Measurements from ENCODE around the gene SKOR2. TPM values are rescaled to one million over a fixed set of nuclear protein-coding genes. Genes with fewer than 3 reads are reported as not detected.

Gene SKOR2
- total and polyA plus RNA-seq, 5 experiments from 2014 or later = not detected

DNA sequence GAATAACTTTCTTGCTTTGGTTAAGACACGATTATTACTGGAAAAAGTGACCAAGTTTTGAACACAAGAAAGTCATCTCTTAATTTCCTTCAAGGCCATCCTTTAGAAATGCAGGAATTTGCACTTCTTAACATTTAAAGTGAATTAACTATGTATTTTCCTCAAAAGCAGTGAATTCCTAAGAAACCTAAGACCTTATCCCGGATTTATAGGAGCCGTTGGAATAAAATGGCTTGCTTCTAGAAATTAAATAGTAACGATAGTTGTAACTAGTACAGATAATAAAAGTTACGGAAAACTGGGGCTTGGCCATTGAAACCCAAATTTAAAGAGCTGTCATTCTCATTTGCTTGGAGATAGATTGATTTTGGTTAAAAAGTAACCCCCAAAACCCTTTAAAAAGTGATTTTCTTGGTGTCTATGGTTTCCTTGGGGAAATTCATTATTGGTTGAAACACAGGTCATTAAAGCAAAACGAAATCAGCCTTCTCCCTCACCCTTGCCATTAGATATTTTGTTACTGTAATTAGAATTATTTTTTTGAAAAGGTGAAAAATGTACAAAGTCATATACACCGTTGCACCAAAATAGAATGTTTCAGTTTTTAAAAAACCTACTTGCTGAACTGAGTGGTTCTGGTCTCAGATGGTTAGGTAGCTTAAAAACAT is 2.0 kb downstream of the SKOR2 start:
- ATAC-seq = no peak
- peaks cover 53 to 82% (median 72%) of the 10 kb centered on the region in 5 donors for H3K27me3 Mint-ChIP-seq
- H3K4me1 Mint-ChIP-seq = peaks cover 0 to 13% (median 7%) of the 10 kb centered on the region in 4 donors
- no peak for DNase-seq
- no peak overlapping the region for H3K4me3 Mint-ChIP-seq
- no peak overlapping the region for H3K27ac Mint-ChIP-seq
- peaks cover 4 to 22% (median 4%) of the 10 kb centered on the region in 3 donors for H3K36me3 Mint-ChIP-seq
- POLR2A ChIA-PET = no interaction called here
- H3K9me3 Mint-ChIP-seq = peaks cover 0 to 20% (median 1%) of the 10 kb centered on the region in 9 donors

DNA sequence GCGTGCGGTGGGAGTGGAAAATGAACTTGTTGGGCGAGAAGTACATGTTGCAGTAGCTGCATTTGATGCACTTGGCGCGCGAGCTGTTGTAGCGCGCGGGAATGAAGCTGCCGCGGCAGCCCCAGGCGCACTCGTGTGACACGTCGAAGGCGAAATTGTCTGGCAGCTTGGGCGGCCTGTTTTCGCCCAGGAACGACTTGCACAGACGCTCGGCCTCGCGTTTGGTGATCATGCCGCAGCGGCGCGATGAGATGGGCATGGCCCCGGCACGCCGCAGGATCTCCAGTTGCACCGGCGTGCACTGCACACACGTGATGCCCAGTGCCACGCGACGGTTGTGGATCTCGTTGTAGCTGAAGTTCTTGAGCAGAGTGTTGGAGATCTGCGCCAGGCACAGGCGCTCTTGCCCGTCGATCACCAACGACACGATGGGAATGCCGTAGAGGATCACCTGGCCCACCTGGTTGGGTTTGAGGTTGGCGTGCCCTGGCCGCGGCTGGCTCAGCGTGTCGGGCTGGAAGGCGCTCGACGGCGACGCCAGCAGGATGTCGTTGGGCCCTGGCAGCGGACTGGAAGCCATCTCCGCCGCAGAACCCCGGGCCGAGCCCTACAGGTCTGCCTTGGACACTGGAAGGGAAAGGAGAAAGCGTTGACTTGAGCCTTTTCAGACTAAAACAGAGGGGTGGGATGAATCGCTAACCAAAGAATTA is 2.7 kb downstream of the SKOR2 start:
- H3K4me3 Mint-ChIP-seq = peak overlapping the region in 1 of 10 donors; percentile 9
- POLR2A ChIA-PET = no interaction called here
- no peak for DNase-seq
- peak overlapping the region in 1 of 10 donors; percentile 49 for H3K27ac Mint-ChIP-seq
- peaks cover 4 to 22% (median 4%) of the 10 kb centered on the region in 3 donors for H3K36me3 Mint-ChIP-seq
- H3K4me1 Mint-ChIP-seq = peaks cover 0 to 13% (median 6%) of the 10 kb centered on the region in 4 donors
- no peak for ATAC-seq
- H3K27me3 Mint-ChIP-seq = peaks cover 51 to 82% (median 72%) of the 10 kb centered on the region in 5 donors
- peaks cover 0 to 15% (median 0%) of the 10 kb centered on the region in 9 donors for H3K9me3 Mint-ChIP-seq

DNA sequence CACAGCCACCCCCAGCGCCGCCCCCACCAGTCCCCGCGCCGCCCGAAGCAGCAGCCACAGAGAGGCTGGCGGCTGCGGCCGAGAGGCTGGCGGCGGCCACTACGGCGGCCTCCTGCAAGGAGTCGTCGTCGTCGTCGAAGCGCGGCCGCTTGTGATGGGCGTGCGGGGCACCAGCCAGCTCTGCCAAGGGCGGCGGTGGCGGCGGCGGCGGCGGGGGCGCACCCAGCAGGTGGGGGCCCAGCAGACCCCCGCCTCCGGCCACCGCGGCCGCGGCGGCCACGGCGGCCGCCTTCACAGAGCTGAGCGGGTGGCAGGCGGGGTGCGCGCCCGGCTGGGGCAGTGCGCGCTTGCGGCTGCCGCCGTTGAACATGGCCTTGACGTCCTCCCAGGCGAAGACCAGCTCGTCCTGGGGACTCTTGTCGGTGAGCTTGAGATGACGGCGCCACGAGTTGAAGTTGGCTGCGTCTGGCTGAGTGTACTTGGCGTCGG is 3.3 kb downstream of the SKOR2 start:
- Mint-ChIP-seq H3K4me3 (peak overlapping the region in 1 of 10 donors; percentile 9), H3K9me3 (peaks cover 0 to 15% (median 0%) of the 10 kb centered on the region in 9 donors), H3K4me1 (peaks cover 0 to 13% (median 6%) of the 10 kb centered on the region in 4 donors), H3K27ac (peak overlapping the region in 1 of 10 donors; percentile 49), H3K36me3 (peaks cover 4 to 22% (median 4%) of the 10 kb centered on the region in 3 donors), H3K27me3 (peaks cover 48 to 82% (median 70%) of the 10 kb centered on the region in 5 donors)
- ATAC-seq (no peak), DNase-seq (no peak)
- POLR2A ChIA-PET = no interaction called here

DNA sequence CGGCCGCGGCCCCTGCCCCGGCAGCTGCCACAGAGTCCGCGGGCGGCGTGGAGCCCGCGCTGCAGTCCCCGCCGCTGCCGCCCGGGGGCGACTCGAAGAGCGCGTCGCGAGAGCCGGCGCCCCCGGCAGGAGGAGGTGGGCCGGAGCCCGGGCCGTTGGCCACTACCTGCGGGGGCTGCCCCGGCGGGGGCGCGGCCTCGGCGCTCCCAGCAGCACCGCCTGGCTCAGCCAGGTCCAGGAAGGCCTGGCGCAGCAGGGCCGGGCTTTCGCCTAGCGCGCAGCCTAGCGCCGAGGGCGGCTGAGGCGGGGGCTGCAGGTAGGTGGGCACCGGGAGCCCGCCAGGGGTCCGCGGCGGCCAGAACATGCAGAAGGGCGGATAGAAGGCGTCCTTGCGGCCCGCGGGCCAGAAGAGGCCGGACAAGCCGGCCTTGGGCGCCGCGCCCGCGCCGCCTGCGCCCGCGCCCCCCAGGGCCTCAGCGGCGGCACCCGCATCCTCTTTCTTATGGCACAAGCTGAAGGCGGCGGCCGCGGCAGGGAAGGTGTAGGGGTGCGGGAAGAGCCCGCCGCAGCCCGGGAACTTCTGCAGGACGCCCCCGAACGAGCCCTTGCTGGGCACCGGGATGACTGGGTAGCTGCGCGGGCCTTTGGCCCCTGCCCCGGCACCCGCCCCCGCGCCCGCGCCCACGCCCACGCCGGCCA is 3.9 kb downstream of the SKOR2 start:
- ATAC-seq (no peak), DNase-seq (no peak)
- Mint-ChIP-seq H3K27me3 (peaks cover 48 to 82% (median 70%) of the 10 kb centered on the region in 5 donors), H3K27ac (no peak overlapping the region), H3K9me3 (peaks cover 0 to 13% (median 0%) of the 10 kb centered on the region in 9 donors), H3K4me1 (peaks cover 0 to 13% (median 6%) of the 10 kb centered on the region in 4 donors), H3K36me3 (peaks cover 4 to 20% (median 4%) of the 10 kb centered on the region in 3 donors), H3K4me3 (no peak overlapping the region)
- POLR2A ChIA-PET = no interaction called here

DNA sequence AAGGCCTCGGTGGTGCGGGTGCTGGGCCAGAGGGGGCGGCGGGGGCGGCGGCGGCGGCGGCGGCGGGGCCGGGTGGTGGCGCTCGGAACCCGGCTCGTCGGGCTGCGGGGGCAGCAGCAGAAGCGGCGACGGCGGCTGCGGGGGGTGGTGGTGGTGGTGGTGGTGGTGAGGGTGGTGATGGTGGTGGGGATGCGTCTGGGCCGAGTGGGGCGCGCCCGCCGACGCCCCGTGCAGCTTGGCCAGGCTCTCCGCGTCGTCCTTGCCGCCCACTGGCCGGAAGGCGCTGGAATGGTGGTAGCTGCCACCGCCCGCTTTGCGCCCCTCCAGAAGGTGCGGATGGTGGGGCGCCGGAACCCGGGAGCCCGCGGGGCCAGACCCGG is 4.4 kb downstream of the SKOR2 start:
- ATAC-seq (no peak), DNase-seq (no peak)
- Mint-ChIP-seq H3K4me1 (peaks cover 0 to 12% (median 6%) of the 10 kb centered on the region in 4 donors), H3K4me3 (no peak overlapping the region), H3K27me3 (peaks cover 42 to 81% (median 65%) of the 10 kb centered on the region in 5 donors), H3K27ac (no peak overlapping the region), H3K36me3 (peaks cover 4 to 15% (median 4%) of the 10 kb centered on the region in 3 donors), H3K9me3 (peaks cover 0 to 13% (median 0%) of the 10 kb centered on the region in 9 donors)
- POLR2A ChIA-PET = no interaction called here

DNA sequence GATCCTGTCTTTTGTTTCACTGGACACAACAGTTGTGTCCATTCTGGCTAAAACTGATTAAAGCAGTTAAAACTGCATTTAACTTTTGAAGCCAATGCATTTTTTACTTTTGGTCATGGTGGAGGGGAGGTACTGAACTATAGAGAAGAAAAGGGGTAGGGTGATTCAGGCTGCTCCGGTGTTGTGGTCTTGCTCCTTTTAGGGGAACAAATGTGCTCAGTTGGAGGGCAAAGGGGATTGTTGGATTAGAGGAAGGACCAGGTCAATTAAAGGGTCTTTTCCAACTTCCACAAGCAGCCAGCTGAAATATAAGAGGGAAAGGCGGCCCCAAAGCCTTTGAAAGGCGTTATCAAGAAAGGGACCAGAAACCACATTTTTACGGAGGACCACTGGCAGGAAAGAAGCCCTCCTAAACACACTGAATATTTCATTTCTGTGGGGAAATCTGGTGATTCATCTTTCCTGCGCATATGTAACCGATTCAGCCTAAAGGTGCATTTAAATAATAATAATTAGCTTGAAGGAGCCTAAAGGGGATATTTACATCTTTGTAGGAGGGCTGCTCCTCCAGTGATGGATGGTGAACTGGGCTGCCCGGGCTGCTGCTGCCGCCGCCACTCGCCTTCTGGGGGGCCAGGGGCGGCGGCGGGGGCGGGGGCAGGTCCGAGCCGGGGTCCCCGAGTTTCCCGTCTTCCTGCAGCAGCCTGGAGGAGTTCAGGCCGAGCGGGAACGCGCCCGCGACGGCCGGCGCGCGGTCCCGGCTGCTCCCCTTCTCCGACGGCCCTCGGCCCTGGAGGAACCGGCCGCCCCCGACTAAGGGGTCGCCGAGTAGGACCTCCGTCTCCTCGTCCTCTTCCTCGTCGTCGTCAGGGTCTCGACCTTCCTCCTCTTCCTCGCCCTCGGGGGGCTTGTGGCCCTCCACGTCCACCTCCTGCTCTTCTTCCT is 5.2 kb downstream of the SKOR2 start:
- POLR2A ChIA-PET = no interaction called here
- peak overlapping the region in 1 of 10 donors; percentile 4 for H3K27ac Mint-ChIP-seq
- peaks cover 41 to 81% (median 61%) of the 10 kb centered on the region in 5 donors for H3K27me3 Mint-ChIP-seq
- H3K4me1 Mint-ChIP-seq = peaks cover 0 to 12% (median 3%) of the 10 kb centered on the region in 4 donors
- DNase-seq (no peak), ATAC-seq (no peak)
- peaks cover 4 to 13% (median 4%) of the 10 kb centered on the region in 3 donors for H3K36me3 Mint-ChIP-seq
- peaks cover 0 to 13% (median 0%) of the 10 kb centered on the region in 9 donors for H3K9me3 Mint-ChIP-seq
- peak overlapping the region in 5 of 10 donors; percentile 10 to 75 (median 36) for H3K4me3 Mint-ChIP-seq

DNA sequence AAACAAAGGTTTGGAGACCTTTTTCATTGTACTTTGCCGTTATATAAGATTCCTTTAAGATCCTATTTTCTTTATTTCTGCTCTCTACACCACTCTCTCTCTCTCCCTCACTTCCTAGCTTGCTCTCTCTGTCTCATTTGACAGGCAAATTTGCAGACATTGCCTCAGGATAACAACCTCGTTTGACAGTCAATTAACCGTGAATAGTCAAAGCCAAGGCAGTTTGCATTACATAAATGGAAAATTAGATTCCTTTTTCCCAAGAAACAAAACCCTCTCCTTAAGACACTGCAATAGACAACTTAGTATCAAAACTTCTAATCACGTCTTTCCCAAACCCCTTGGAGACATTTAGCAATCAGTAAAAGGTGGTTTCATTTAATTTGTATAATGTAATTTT is 7.4 kb downstream of the SKOR2 start:
- POLR2A ChIA-PET = no interaction called here
- peaks cover 0 to 13% (median 4%) of the 10 kb centered on the region in 3 donors for H3K36me3 Mint-ChIP-seq
- no peak for ATAC-seq
- no peak for DNase-seq
- no peak overlapping the region for H3K4me3 Mint-ChIP-seq
- H3K27me3 Mint-ChIP-seq = peaks cover 27 to 69% (median 45%) of the 10 kb centered on the region in 5 donors
- H3K9me3 Mint-ChIP-seq = peaks cover 0 to 13% (median 0%) of the 10 kb centered on the region in 9 donors
- H3K27ac Mint-ChIP-seq = no peak overlapping the region
- H3K4me1 Mint-ChIP-seq = peaks cover 0 to 7% (median 3%) of the 10 kb centered on the region in 4 donors

DNA sequence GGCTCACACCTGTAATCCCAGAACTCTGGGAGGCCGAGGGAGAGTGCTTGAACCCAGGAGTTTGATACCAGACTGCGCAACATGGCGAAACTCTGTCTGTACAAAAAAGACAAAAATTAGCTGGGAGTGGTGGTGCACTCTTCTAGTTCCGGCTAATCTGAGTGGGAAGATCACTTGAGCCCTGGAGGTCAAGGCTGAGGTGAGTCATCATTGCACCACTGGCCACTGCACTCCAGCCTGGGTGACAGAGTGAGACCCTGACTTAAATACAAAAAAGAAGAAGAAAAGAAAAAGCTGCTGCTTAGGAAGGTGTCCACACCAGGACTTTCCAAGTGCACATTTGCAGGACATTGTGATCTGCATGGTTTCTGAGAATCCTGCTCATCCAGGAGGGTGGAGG is 16.4 kb downstream of the SKOR2 start:
- ATAC-seq = no peak
- H3K4me3 Mint-ChIP-seq = no peak overlapping the region
- no peak for DNase-seq
- no peak overlapping the region for H3K27ac Mint-ChIP-seq
- no peaks in the 10 kb centered on the region for H3K9me3 Mint-ChIP-seq
- H3K36me3 Mint-ChIP-seq = no peaks in the 10 kb centered on the region
- POLR2A ChIA-PET = no interaction called here
- H3K27me3 Mint-ChIP-seq = peaks cover 8 to 64% (median 30%) of the 10 kb centered on the region in 5 donors
- no peaks in the 10 kb centered on the region for H3K4me1 Mint-ChIP-seq

DNA sequence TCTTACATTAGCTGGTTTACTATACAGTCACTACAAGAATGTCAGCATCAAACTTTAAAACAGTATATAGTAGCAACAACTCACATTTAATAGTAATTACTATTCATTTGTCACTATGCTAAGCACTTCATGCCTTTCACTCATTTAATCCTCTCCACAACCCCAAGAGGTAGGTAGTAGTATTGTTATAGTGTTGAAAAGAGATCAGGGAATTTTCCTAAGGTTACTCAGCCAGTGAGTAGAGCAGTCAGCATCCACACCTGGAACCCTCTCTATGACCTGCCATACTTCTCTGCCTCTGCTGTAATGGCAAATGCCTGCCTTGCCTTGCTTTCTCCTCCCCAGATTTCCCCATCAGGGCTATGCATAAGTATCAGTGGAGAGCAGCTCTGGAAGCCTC is 24.8 kb downstream of the SKOR2 start:
- DNase-seq (no peak), ATAC-seq (no peak)
- H3K36me3 Mint-ChIP-seq = no peaks in the 10 kb centered on the region
- H3K4me3 Mint-ChIP-seq = no peak overlapping the region
- peaks cover 18 to 45% (median 35%) of the 10 kb centered on the region in 5 donors for H3K27me3 Mint-ChIP-seq
- no peaks in the 10 kb centered on the region for H3K9me3 Mint-ChIP-seq
- H3K27ac Mint-ChIP-seq = no peak overlapping the region
- POLR2A ChIA-PET = interaction anchor here (0.7 kb wide), 1 partner anchor 413 kb away, joined by 4 read pairs; no protein-coding TSS in a partner anchor
- no peaks in the 10 kb centered on the region for H3K4me1 Mint-ChIP-seq

DNA sequence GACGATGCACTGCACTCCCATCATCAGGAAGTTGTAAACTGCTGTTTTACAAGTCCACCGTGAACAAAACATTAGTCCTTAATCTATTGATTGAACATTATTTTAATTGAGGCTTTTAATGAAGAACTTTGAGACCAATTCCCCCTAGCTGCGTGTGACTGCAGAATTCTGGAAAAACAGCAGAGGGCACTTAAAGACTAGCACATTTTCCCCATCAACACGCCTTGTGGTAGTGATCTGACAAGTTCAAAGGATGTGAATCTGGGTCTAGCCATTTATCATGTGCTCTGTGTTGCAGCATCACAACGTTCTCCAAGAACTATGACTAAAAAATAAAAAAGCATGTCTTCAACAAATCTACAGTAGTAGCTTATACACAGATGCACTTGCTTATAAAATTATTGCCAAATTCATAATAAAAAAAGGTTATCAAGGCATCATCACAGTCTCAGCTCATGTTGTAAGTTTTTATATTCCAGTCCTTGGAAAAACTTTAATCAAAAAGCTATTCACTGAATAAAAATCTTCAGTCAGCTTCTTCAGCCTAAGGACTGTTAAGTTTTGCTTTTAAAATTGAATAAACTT is 35.8 kb downstream of the SKOR2 start:
- ATAC-seq = peak; percentile 46 to 50
- no peaks in the 10 kb centered on the region for H3K9me3 Mint-ChIP-seq
- POLR2A ChIA-PET = interaction anchor here (0.6 kb wide), 1 partner anchor 1132 kb away, joined by 4 read pairs; no protein-coding TSS in a partner anchor
- no peaks in the 10 kb centered on the region for H3K36me3 Mint-ChIP-seq
- H3K27ac Mint-ChIP-seq = no peak overlapping the region
- DNase-seq = peak in 4 of 10 donors; percentile 0 to 26 (median 12)
- H3K4me1 Mint-ChIP-seq = peaks cover 0 to 5% (median 1%) of the 10 kb centered on the region in 4 donors
- no peak overlapping the region for H3K4me3 Mint-ChIP-seq
- H3K27me3 Mint-ChIP-seq = peaks cover 21 to 75% (median 33%) of the 10 kb centered on the region in 5 donors

DNA sequence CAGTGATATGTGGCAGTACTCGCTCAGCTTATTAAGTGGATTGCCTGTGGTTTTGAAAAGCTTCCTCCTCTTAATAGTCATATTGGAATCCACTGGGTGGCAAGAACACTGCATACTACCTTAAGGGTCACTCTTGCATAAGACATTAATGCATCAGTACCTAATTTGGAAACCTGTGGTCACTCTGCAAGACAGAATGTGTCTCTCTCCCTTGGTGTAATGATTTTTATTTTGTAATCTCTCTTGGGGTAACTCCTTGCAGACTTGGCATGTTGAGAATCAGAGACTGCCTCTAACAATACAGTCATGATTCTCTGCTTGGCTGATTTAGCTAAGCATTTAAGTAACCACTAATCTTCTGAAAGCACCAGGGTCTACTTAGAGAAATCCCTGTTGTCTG is 42.3 kb downstream of the SKOR2 start:
- H3K4me3 Mint-ChIP-seq = no peak overlapping the region
- no peak overlapping the region for H3K27ac Mint-ChIP-seq
- ATAC-seq = no peak
- no peaks in the 10 kb centered on the region for H3K4me1 Mint-ChIP-seq
- DNase-seq = no peak
- peaks cover 19 to 72% (median 32%) of the 10 kb centered on the region in 5 donors for H3K27me3 Mint-ChIP-seq
- POLR2A ChIA-PET = no interaction called here
- no peaks in the 10 kb centered on the region for H3K36me3 Mint-ChIP-seq
- H3K9me3 Mint-ChIP-seq = no peaks in the 10 kb centered on the region
